NCI-H510A treated with DMSO at 0.1 percent for 48 hours (cell line): ENCODE measurements around the gene DPP9.
"Not testable (repeated sequence)": the region's sequence is repeated elsewhere in the genome, so short reads cannot be mapped to it uniquely, and the experiment has no call there.

Experiments used
- DNase-seq: peaks from one replicate; lab custom pipeline; 2025; lab: John Stamatoyannopoulos, UW

DPP9 gene

GRCh38 chr19:4723595-4724514 is at the start of gene DPP9:
DPP9 (minus strand) TSS chr19:4723842; CDS start chr19:4719906, 3,936 bp downstream.
- DNase-seq = peak; percentile 99

- DNase-seq = no peak
These were observed 49.5 kb upstream of the DPP9 start for GRCh38 chr19:4773047-4773640.

- no peak for DNase-seq
These were observed 48.9 kb upstream of the DPP9 start for GRCh38 chr19:4772566-4772965.

- peak; percentile 93 for DNase-seq
These were observed 45.5 kb upstream of the DPP9 start for GRCh38 chr19:4768934-4769777.

- no peak for DNase-seq
These were observed 40.7 kb upstream of the DPP9 start for GRCh38 chr19:4764393-4764660.

GRCh38 chr19:4763021-4763420 is 39.4 kb upstream of the DPP9 start:
- DNase-seq = no peak

- DNase-seq = no peak
These were observed 36.6 kb upstream of the DPP9 start for GRCh38 chr19:4760285-4760650.

GRCh38 chr19:4759388-4760284 is 36.0 kb upstream of the DPP9 start:
- peak; percentile 96 for DNase-seq

GRCh38 chr19:4758659-4759058 is 35.0 kb upstream of the DPP9 start:
- no peak for DNase-seq

GRCh38 chr19:4758082-4758481 is 34.4 kb upstream of the DPP9 start:
- DNase-seq = no peak

GRCh38 chr19:4755459-4755858 is 31.8 kb upstream of the DPP9 start:
- DNase-seq = no peak

- DNase-seq = peak; percentile 22
These were observed 30.6 kb upstream of the DPP9 start for GRCh38 chr19:4754248-4754647.

GRCh38 chr19:4749870-4750590 is 26.4 kb upstream of the DPP9 start:
- DNase-seq = no peak

GRCh38 chr19:4748589-4748988 is 24.9 kb upstream of the DPP9 start:
- no peak for DNase-seq

- no peak for DNase-seq
These were observed 24.5 kb upstream of the DPP9 start for GRCh38 chr19:4748185-4748584.

- no peak for DNase-seq
These were observed 22.3 kb upstream of the DPP9 start for GRCh38 chr19:4745986-4746385.

GRCh38 chr19:4745175-4745574 is 21.5 kb upstream of the DPP9 start:
- not testable (repeated sequence) for DNase-seq

GRCh38 chr19:4744451-4745174 is 21.0 kb upstream of the DPP9 start:
- no peak for DNase-seq

- peak; percentile 71 for DNase-seq
These were observed 19.3 kb upstream of the DPP9 start for GRCh38 chr19:4742723-4743646.
